GM21526 (cell line): ENCODE results near the gene NR2F6.

Source experiments
- ATAC-seq: cut with Tn5 transposase; IDR thresholded peaks from one replicate; pipeline ENCODE4 v1.9.1; 2021; ENCODE audit warnings: moderate library complexity; ENCODE audit not compliant: unreplicated experiment, low FRiP score

NR2F6 gene

DNA sequence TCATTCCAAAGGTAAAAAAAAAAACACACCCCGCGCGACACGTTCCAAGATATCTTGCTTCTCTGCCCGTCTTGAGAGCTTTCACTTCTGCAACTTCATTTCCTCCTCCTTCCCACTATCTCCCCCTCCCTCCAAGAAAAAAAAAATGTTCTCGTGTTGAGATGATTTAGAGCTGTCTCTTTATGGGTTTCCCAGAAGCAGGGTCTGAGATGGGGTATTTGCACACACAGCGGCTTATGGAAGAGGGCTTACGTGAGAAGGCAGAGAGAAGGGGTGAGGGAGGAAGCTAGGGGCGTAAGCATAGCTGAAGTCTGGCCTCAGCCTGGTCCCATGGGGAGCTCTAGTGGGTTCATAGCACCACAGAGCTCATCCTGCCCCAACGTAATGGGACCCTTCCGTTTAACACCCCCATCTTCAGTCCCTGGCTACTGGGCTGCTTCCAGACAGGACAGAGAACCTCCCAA lies 61.8 kb downstream of the NR2F6 start:
- ATAC-seq, result no peak

- no peak for ATAC-seq
Measured at GRCh38 chr19:17183271-17183761, 62.4 kb downstream of the NR2F6 start.
